CD14-positive monocyte (primary cell): ENCODE data around the gene SRI. TPM values are rescaled to one million over a fixed set of nuclear protein-coding genes. Genes with fewer than 3 reads are reported as not detected.

Experiments
- DNase-seq, 3 donors: peaks; one replicate each; pipeline ENCODE4 v3.0.0-alpha.2; 2011 to 2022
- H2AFZ ChIP-seq: 2 replicates; pipeline ENCODE4 v1.6.0; 2012; ENCODE audit warnings: mild to moderate bottlenecking, low read depth, low read length, inconsistent platforms; ENCODE audit not compliant: insufficient read depth, poor library complexity, severe bottlenecking
- H3K27ac ChIP-seq, 2 donors: 1 replicate in 1 of 2; 2 replicates in 1 of 2; pipeline ENCODE4 v1.5.1; 2012 to 2013; ENCODE audit warnings: low read length in 2 of 2, control low read depth in 1 of 2, inconsistent platforms in 1 of 2, low read depth in 1 of 2, mild to moderate bottlenecking in 1 of 2
- H3K27me3 ChIP-seq, 2 donors: one replicate each; pipeline versions ENCODE4 v1.6.0 to v1.6.1; 2011 to 2013; ENCODE audit warnings: low read length in 2 of 2; ENCODE audit not compliant: control insufficient read depth in 2 of 2, insufficient read depth in 2 of 2
- H3K36me3 ChIP-seq, 2 donors: replicated peaks in 1 of 2; 1 replicate in 1 of 2; 2 replicates in 1 of 2; pipeline versions ENCODE4 v1.5.1 to v1.6.1; 2012 to 2013; ENCODE audit warnings: low read length in 2 of 2, control low read depth in 1 of 2, inconsistent platforms in 1 of 2, mild to moderate bottlenecking in 1 of 2; ENCODE audit not compliant: insufficient read depth in 2 of 2, control insufficient read depth in 1 of 2
- H3K4me1 ChIP-seq, 2 donors: 1 replicate in 1 of 2; 2 replicates in 1 of 2; pipeline versions ENCODE4 v1.5.1 to v1.6.1; 2012 to 2013; ENCODE audit warnings: low read length in 2 of 2, control low read depth in 1 of 2, inconsistent platforms in 1 of 2, mild to moderate bottlenecking in 1 of 2, moderate library complexity in 1 of 2; ENCODE audit not compliant: insufficient read depth in 2 of 2, control insufficient read depth in 1 of 2
- H3K4me2 ChIP-seq: replicated peaks from 2 replicates; pipeline ENCODE3; 2012; ENCODE audit warnings: low read length, moderate library complexity, mild to moderate bottlenecking; ENCODE audit not compliant: poor library complexity, severe bottlenecking; ENCODE audit errors: extremely low read depth
- H3K4me3 ChIP-seq, 3 experiments: fragments of 200-600 bp in 1 of 3; sonication (generic) in 1 of 3; replicated peaks in 1 of 3; 1 replicate in 2 of 3; 2 replicates in 1 of 3; pipeline ENCODE4 v1.5.1; 2011 to 2013; ENCODE audit warnings: low read length in 3 of 3, mild to moderate bottlenecking in 3 of 3, control low read depth in 2 of 3, low read depth in 2 of 3, inconsistent platforms in 1 of 3, moderate library complexity in 1 of 3
- H3K79me2 ChIP-seq: 2 replicates; pipeline ENCODE4 v1.6.0; 2012; ENCODE audit warnings: mild to moderate bottlenecking, control low read depth, inconsistent platforms, low read length, moderate library complexity; ENCODE audit not compliant: insufficient read depth
- H3K9ac ChIP-seq: 2 replicates; pipeline ENCODE4 v1.6.0; 2017; ENCODE audit warnings: low read length, mild to moderate bottlenecking; ENCODE audit not compliant: insufficient read depth, poor library complexity, severe bottlenecking
- H3K9me3 ChIP-seq, 2 donors: replicated peaks in 1 of 2; 1 replicate in 1 of 2; 2 replicates in 1 of 2; pipeline versions ENCODE4 v1.5.1 to v1.6.1; 2012 to 2013; ENCODE audit warnings: low read length in 2 of 2, control low read depth in 1 of 2; ENCODE audit not compliant: control insufficient read depth in 1 of 2, insufficient read depth in 1 of 2
- H4K20me1 ChIP-seq: 2 replicates; pipeline ENCODE4 v1.6.0; 2012; ENCODE audit warnings: mild to moderate bottlenecking, low read length, control low read depth, moderate library complexity; ENCODE audit not compliant: insufficient read depth
- H3K27ac Mint-ChIP-seq, 7 donors: one replicate each; pipeline ENCODE4 v1.8.0; 2020; ENCODE audit warnings: mild to moderate bottlenecking in 7 of 7, mixed read lengths in 7 of 7, moderate library complexity in 6 of 7, inconsistent platforms in 2 of 7
- H3K27me3 Mint-ChIP-seq, 3 donors: one replicate each; pipeline ENCODE4 v1.8.0; 2021 to 2022; ENCODE audit warnings: low read depth in 3 of 3, mild to moderate bottlenecking in 3 of 3, mixed read lengths in 3 of 3, moderate library complexity in 3 of 3, inconsistent platforms in 1 of 3
- H3K36me3 Mint-ChIP-seq, 2 donors: one replicate each; pipeline ENCODE4 v1.8.0; 2020; ENCODE audit warnings: mixed read lengths in 2 of 2, inconsistent platforms in 1 of 2, mild to moderate bottlenecking in 1 of 2
- H3K4me1 Mint-ChIP-seq: one replicate; pipeline ENCODE4 v1.8.0; 2020; ENCODE audit warnings: mild to moderate bottlenecking, mixed read lengths
- H3K4me3 Mint-ChIP-seq, 2 donors: one replicate each; pipeline ENCODE4 v1.8.0; 2020; ENCODE audit warnings: mild to moderate bottlenecking in 2 of 2, mixed read lengths in 2 of 2, moderate library complexity in 1 of 2
- H3K9me3 Mint-ChIP-seq, 7 donors: one replicate each; pipeline ENCODE4 v1.8.0; 2020 to 2022; ENCODE audit warnings: mixed read lengths in 7 of 7, mild to moderate bottlenecking in 6 of 7, moderate library complexity in 6 of 7, inconsistent platforms in 2 of 7
- WGBS: methylation state at CpG from one replicate; pipeline ENCODE4 v1.1.5; 2013; ENCODE audit warnings: missing lambda C conversion rate; ENCODE audit not compliant: insufficient coverage; 5-methylcytosine and 5-hydroxymethylcytosine counted together
- intact Hi-C, 2 donors: fragments of 100-400 bp; cut with micrococcal nuclease; formaldehyde crosslinking; loops; one replicate each; pipeline versions ENCODE4 v1.15.0 to v1.15.1; 2023
- polyA plus RNA-seq, 3 donors: library from polyadenylated mRNA; depleted of rRNA in 1 of 3; unstranded in 2 of 3; stranded (reverse) in 1 of 3; fragments of 300-500 nt in 2 of 3; fragments of >200 nt in 1 of 3; fragmentation: Illumina TruSeq in 2 of 3; gene quantifications; 1 replicate in 2 of 3; 2 replicates in 1 of 3; pipeline ENCODE4 v1.2.3, GENCODE V29; 2012 to 2021
- TF ChIP-seq, protein P1 (sequence below): fragments of 200-600 bp; IDR thresholded peaks from one replicate; pipeline ENCODE4 v1.8.0; 2022; ENCODE audit warnings: antibody characterized with exemption, mild to moderate bottlenecking

Gene SRI
- polyA plus RNA-seq, 3 donors, result 53.0 to 238 (median 216) TPM

DNA sequence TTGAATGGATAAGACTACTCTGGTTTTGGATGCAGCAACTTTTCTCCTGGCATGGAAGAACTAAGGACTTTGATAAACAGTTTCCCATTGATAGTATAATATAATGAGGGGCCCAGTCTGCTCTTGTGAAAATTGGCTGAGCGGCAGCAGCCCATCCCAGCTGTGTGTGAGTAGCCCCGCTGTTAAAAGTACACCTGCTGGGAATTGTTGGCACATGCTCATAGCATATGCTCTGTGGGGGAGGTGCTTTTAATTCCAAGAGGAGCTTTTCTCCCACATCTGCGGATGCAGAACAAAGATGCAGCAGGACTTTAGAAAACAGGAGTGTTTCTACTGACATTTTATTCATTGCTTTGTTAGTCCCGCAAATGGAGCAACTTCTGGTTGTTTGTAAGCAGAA lies 19.0 kb downstream of the SRI start:
- no peaks in the 10 kb centered on the region for H3K9me3 ChIP-seq
- Mint-ChIP-seq H3K9me3 (no peaks in the 10 kb centered on the region), H3K27me3 (no peaks in the 10 kb centered on the region), H3K36me3 (peaks cover 42% of the 10 kb centered on the region in 2 donors), H3K4me3 (no peak overlapping the region), H3K27ac (peak overlapping the region in 1 of 7 donors; percentile 26), H3K4me1 (no peaks in the 10 kb centered on the region)
- H3K36me3 ChIP-seq, result peaks cover 32 to 51% of the 10 kb centered on the region in 2 donors
- H3K79me2 ChIP-seq, result no peaks in the 10 kb centered on the region
- no peaks in the 10 kb centered on the region for H3K27me3 ChIP-seq
- H2AFZ ChIP-seq, result no peak overlapping the region
- no peak overlapping the region for H3K9ac ChIP-seq
- H4K20me1 ChIP-seq, result no peaks in the 10 kb centered on the region
- intact Hi-C loops, result no loop called here
- H3K4me3 ChIP-seq, result no peak overlapping the region
- H3K4me2 ChIP-seq, result no peak overlapping the region
- no peak overlapping the region for H3K27ac ChIP-seq
- 100% methylated on average over 2 of the region's 4 CpGs for WGBS
- no peaks in the 10 kb centered on the region for H3K4me1 ChIP-seq
- TF ChIP-seq, protein P1, sequence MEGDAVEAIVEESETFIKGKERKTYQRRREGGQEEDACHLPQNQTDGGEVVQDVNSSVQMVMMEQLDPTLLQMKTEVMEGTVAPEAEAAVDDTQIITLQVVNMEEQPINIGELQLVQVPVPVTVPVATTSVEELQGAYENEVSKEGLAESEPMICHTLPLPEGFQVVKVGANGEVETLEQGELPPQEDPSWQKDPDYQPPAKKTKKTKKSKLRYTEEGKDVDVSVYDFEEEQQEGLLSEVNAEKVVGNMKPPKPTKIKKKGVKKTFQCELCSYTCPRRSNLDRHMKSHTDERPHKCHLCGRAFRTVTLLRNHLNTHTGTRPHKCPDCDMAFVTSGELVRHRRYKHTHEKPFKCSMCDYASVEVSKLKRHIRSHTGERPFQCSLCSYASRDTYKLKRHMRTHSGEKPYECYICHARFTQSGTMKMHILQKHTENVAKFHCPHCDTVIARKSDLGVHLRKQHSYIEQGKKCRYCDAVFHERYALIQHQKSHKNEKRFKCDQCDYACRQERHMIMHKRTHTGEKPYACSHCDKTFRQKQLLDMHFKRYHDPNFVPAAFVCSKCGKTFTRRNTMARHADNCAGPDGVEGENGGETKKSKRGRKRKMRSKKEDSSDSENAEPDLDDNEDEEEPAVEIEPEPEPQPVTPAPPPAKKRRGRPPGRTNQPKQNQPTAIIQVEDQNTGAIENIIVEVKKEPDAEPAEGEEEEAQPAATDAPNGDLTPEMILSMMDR, result no peak
- no peak for DNase-seq

DNA sequence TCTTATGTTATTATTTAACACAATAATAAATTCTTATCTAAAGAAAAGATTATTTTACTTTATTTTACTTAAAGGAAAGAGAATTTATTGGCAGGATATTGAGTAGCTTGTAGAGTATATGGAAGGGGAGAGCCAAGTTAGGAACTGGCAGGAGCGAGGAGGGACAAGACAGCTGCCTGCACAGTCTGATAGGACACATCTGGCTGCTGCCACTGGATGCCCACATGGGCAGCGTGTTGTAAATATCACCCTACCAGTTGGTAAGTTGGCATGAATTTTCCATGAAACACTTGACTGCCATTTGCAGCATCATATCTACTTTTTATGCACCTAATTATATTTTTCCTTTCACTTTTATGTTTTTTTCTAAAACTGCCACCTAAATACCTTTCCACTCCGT lies 19.6 kb downstream of the SRI start:
- Histone ChIP-seq H3K4me2 (no peak overlapping the region), H3K4me1 (no peaks in the 10 kb centered on the region), H3K9ac (no peak overlapping the region), H3K4me3 (no peak overlapping the region), H3K27me3 (no peaks in the 10 kb centered on the region), H4K20me1 (no peaks in the 10 kb centered on the region), H3K9me3 (no peaks in the 10 kb centered on the region), H2AFZ (no peak overlapping the region), H3K79me2 (no peaks in the 10 kb centered on the region), H3K27ac (no peak overlapping the region), H3K36me3 (peaks cover 28 to 46% of the 10 kb centered on the region in 2 donors)
- DNase-seq, result no peak
- Mint-ChIP-seq H3K27ac (no peak overlapping the region), H3K4me3 (no peak overlapping the region), H3K27me3 (no peaks in the 10 kb centered on the region), H3K4me1 (no peaks in the 10 kb centered on the region), H3K36me3 (peaks cover 36% of the 10 kb centered on the region in 2 donors), H3K9me3 (no peaks in the 10 kb centered on the region)
- TF ChIP-seq, protein P1, result no peak
- WGBS, result 100% methylated on average over 2 of the region's 3 CpGs
- intact Hi-C loops, result no loop called here
